WI38 (cell line): ENCODE data around the gene TRIM71.

Experiments used
- H3K4me3 ChIP-seq: 2 replicates; pipeline ENCODE4 v1.5.1; 2011; ENCODE audit warnings: low read depth, mild to moderate bottlenecking, control low read depth, low read length
- TF ChIP-seq, protein P1 (sequence below): IDR thresholded peaks from 2 replicates; pipeline ENCODE4 v1.5.1; 2012; ENCODE audit warnings: low read depth, mild to moderate bottlenecking, control low read depth, low read length

TRIM71 gene

DNA sequence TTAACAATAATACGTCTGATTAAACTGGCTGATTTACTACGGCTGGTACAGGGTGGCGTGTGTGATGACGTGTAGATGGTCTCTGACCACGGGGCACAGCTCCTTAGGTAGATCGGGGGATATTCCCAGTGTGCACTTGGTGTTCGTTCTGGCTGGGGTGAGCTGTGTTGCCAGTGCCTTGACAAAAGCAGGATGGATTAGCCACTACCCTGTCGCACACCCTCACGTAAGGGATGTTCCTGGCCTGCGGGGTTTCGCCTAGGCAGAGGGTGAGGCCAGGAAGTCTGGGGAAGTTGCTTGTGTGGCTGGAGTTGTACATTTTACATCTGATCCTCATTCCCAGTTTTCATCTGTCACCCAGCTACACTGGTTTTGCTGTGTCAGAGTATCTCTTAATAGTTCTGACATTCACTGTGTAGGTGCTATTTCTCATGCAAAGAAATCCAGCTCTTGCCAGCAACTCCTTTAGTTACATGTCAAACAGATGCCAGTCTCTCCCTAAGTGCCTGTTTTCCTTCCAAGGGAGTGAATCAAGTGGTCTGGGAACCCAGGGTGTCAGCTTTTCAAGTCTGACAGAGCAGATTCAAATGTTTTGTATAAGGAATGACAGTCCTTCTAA lies 67.6 kb downstream of the TRIM71 start:
- TF ChIP-seq, protein P1, sequence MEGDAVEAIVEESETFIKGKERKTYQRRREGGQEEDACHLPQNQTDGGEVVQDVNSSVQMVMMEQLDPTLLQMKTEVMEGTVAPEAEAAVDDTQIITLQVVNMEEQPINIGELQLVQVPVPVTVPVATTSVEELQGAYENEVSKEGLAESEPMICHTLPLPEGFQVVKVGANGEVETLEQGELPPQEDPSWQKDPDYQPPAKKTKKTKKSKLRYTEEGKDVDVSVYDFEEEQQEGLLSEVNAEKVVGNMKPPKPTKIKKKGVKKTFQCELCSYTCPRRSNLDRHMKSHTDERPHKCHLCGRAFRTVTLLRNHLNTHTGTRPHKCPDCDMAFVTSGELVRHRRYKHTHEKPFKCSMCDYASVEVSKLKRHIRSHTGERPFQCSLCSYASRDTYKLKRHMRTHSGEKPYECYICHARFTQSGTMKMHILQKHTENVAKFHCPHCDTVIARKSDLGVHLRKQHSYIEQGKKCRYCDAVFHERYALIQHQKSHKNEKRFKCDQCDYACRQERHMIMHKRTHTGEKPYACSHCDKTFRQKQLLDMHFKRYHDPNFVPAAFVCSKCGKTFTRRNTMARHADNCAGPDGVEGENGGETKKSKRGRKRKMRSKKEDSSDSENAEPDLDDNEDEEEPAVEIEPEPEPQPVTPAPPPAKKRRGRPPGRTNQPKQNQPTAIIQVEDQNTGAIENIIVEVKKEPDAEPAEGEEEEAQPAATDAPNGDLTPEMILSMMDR: no peak
- no peak overlapping the region for H3K4me3 ChIP-seq

- TF ChIP-seq, protein P1: no peak
- no peak overlapping the region for H3K4me3 ChIP-seq
Measured at GRCh38 chr3:32886296-32886695, 68.5 kb downstream of the TRIM71 start.

- TF ChIP-seq, protein P1: no peak
- no peak overlapping the region for H3K4me3 ChIP-seq
Measured at GRCh38 chr3:32886911-32887310, 69.1 kb downstream of the TRIM71 start.

- H3K4me3 ChIP-seq: no peak overlapping the region
- TF ChIP-seq, protein P1: no peak
Measured at GRCh38 chr3:32888739-32889138, 70.9 kb downstream of the TRIM71 start.

DNA sequence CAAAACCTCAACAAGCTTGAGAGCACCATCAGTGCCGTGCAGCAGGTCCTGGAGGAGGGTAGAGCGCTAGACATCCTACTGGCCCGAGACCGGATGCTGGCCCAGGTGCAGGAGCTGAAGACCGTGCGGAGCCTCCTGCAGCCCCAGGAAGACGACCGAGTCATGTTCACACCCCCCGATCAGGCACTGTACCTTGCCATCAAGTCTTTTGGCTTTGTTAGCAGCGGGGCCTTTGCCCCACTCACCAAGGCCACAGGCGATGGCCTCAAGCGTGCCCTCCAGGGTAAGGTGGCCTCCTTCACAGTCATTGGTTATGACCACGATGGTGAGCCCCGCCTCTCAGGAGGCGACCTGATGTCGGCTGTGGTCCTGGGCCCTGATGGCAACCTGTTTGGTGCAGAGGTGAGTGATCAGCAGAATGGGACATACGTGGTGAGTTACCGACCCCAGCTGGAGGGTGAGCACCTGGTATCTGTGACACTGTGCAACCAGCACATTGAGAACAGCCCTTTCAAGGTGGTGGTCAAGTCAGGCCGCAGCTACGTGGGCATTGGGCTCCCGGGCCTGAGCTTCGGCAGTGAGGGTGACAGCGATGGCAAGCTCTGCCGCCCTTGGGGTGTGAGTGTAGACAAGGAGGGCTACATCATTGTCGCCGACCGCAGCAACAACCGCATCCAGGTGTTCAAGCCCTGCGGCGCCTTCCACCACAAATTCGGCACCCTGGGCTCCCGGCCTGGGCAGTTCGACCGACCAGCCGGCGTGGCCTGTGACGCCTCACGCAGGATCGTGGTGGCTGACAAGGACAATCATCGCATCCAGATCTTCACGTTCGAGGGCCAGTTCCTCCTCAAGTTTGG lies 72.9 kb downstream of the TRIM71 start:
- TF ChIP-seq, protein P1: no peak
- no peak overlapping the region for H3K4me3 ChIP-seq

DNA sequence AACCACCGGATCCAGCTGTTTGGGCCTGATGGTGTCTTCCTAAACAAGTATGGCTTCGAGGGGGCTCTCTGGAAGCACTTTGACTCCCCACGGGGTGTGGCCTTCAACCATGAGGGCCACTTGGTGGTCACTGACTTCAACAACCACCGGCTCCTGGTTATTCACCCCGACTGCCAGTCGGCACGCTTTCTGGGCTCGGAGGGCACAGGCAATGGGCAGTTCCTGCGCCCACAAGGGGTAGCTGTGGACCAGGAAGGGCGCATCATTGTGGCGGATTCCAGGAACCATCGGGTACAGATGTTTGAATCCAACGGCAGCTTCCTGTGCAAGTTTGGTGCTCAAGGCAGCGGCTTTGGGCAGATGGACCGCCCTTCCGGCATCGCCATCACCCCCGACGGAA lies 73.6 kb downstream of the TRIM71 start:
- TF ChIP-seq, protein P1: no peak

More for the DNA sequence above, 73.6 kb downstream of the TRIM71 start:
- no peak overlapping the region for H3K4me3 ChIP-seq
